H1 (cell line): ENCODE results near the gene CLNS1A. TPM values are rescaled to one million over a fixed set of nuclear protein-coding genes. Genes with fewer than 3 reads are reported as not detected.

Source experiments
- CTCF ChIA-PET: fragments of 300-600 bp; sonication (Branson Sonifier 250); formaldehyde crosslinking; loops from one replicate; lab custom pipeline; 2021; ENCODE audit not compliant: partially characterized antibody; lab: Charles Lee
- POLR2A ChIA-PET: fragments of 300-600 bp; sonication (Branson Sonifier 250); formaldehyde crosslinking; loops from one replicate; lab custom pipeline; 2021; ENCODE audit warnings: inconsistent platforms; ENCODE audit not compliant: partially characterized antibody; lab: Charles Lee
- DNase-seq, 2 experiments: peaks; one replicate each; pipeline versions ENCODE4 v3.0.0 to v3.0.0-alpha.2; 2010 to 2022; ENCODE audit warnings: low spot score in 2 of 2, low read depth in 1 of 2, mixed read lengths in 1 of 2
- FAIRE-seq: peaks from 2 replicates; lab custom pipeline; 2011; peaks lifted over from hg19 to GRCh38; lab: Jason Lieb, UNC
- H2AFZ ChIP-seq: 2 replicates; pipeline ENCODE4 v1.8.1; 2012; ENCODE audit warnings: low read length, inconsistent platforms
- H2AK5ac ChIP-seq: 2 replicates; pipeline ENCODE4 v1.6.1; 2013; ENCODE audit warnings: low read depth, low read length
- H2BK120ac ChIP-seq: replicated peaks from 2 replicates; pipeline ENCODE3; 2013; ENCODE audit warnings: low read depth, low read length, inconsistent platforms
- H2BK12ac ChIP-seq: 2 replicates; pipeline ENCODE4 v1.6.1; 2013; ENCODE audit warnings: low read depth, low read length
- H2BK15ac ChIP-seq: 2 replicates; pipeline ENCODE4 v1.6.1; 2013; ENCODE audit warnings: low read length
- H2BK20ac ChIP-seq: 2 replicates; pipeline ENCODE4 v1.6.1; 2013; ENCODE audit warnings: low read length
- H2BK5ac ChIP-seq: 2 replicates; pipeline ENCODE4 v1.6.1; 2013; ENCODE audit warnings: low read depth, low read length
- H3K14ac ChIP-seq: 2 replicates; pipeline ENCODE4 v1.6.1; 2013; ENCODE audit warnings: inconsistent platforms; ENCODE audit not compliant: insufficient read length
- H3K18ac ChIP-seq: 2 replicates; pipeline ENCODE4 v1.6.1; 2013; ENCODE audit warnings: low read length; ENCODE audit errors: extremely low read depth
- H3K23ac ChIP-seq: 2 replicates; pipeline ENCODE4 v1.6.1; 2013; ENCODE audit warnings: inconsistent platforms; ENCODE audit not compliant: insufficient read length
- H3K23me2 ChIP-seq: 2 replicates; pipeline ENCODE4 v1.6.1; 2013; ENCODE audit warnings: low read depth, low read length
- H3K27ac ChIP-seq: 2 replicates; pipeline ENCODE4 v1.6.1; 2011; ENCODE audit warnings: low read depth, low read length, inconsistent platforms
- H3K27me3 ChIP-seq, 4 experiments: replicated peaks in 1 of 4; 1 replicate in 1 of 4; 2 replicates in 3 of 4; pipeline versions ENCODE4 v1.6.1 to v1.8.1; 2011 to 2013; ENCODE audit warnings: low read length in 3 of 4, mild to moderate bottlenecking in 3 of 4, inconsistent platforms in 2 of 4, mixed read lengths in 2 of 4, moderate library complexity in 1 of 4; ENCODE audit not compliant: control insufficient read depth in 3 of 4, insufficient read depth in 3 of 4; ENCODE audit errors: extremely low read depth in 1 of 4
- H3K36me3 ChIP-seq, 4 experiments: 2 replicates each; pipeline versions ENCODE4 v1.6.1 to v1.8.1; 2011 to 2013; ENCODE audit warnings: mild to moderate bottlenecking in 4 of 4, low read length in 3 of 4, moderate library complexity in 2 of 4, control low read depth in 1 of 4, inconsistent platforms in 1 of 4; ENCODE audit not compliant: insufficient read depth in 4 of 4, control insufficient read depth in 2 of 4
- H3K4ac ChIP-seq: replicated peaks from 2 replicates; pipeline ENCODE3; 2013; ENCODE audit warnings: low read length, low read depth, mixed read lengths, inconsistent platforms; ENCODE audit not compliant: insufficient read length
- H3K4me1 ChIP-seq, 4 experiments: replicated peaks in 1 of 4; 1 replicate in 1 of 4; 2 replicates in 3 of 4; pipeline versions ENCODE4 v1.6.1 to v1.8.1; 2011 to 2013; ENCODE audit warnings: low read length in 3 of 4, inconsistent platforms in 2 of 4, mixed read lengths in 1 of 4; ENCODE audit not compliant: insufficient read depth in 4 of 4, control insufficient read depth in 3 of 4
- H3K4me2 ChIP-seq, 2 experiments: 2 replicates each; pipeline versions ENCODE4 v1.6.1 to v1.8.1; 2011 to 2013; ENCODE audit warnings: low read depth in 2 of 2, low read length in 2 of 2, control low read depth in 1 of 2, inconsistent platforms in 1 of 2, mild to moderate bottlenecking in 1 of 2; ENCODE audit not compliant: insufficient read depth in 1 of 2
- H3K4me3 ChIP-seq, 4 experiments: fragments of 200-600, 300-600 bp in 1 of 4; sonication (generic), shearing (Covaris generic), sonication (Bioruptor Twin) in 1 of 4; 2 replicates each; pipeline versions ENCODE4 v1.5.1 to v1.8.1; 2011 to 2016; ENCODE audit warnings: low read length in 4 of 4, low read depth in 3 of 4, control low read depth in 2 of 4, inconsistent platforms in 2 of 4, mild to moderate bottlenecking in 2 of 4, mixed read lengths in 1 of 4, moderate library complexity in 1 of 4; ENCODE audit not compliant: insufficient read depth in 2 of 4; ENCODE audit errors: extremely low read depth in 1 of 4
- H3K56ac ChIP-seq: replicated peaks from 2 replicates; pipeline ENCODE3; 2013; ENCODE audit warnings: low read depth, mild to moderate bottlenecking, mixed read lengths, low read length, inconsistent platforms; ENCODE audit not compliant: insufficient read length
- H3K79me1 ChIP-seq: 2 replicates; pipeline ENCODE4 v1.6.1; 2013; ENCODE audit warnings: low read depth, low read length, control low read depth
- H3K79me2 ChIP-seq, 2 experiments: 2 replicates each; pipeline versions ENCODE4 v1.6.1 to v1.8.1; 2012 to 2013; ENCODE audit warnings: low read length in 2 of 2, mild to moderate bottlenecking in 2 of 2, inconsistent platforms in 1 of 2; ENCODE audit not compliant: insufficient read depth in 2 of 2, control insufficient read depth in 1 of 2
- H3K9ac ChIP-seq, 4 experiments: replicated peaks in 1 of 4; 1 replicate in 1 of 4; 2 replicates in 3 of 4; pipeline versions ENCODE4 v1.6.1 to v1.8.1; 2011 to 2013; ENCODE audit warnings: low read depth in 3 of 4, low read length in 3 of 4, control low read depth in 2 of 4, mild to moderate bottlenecking in 2 of 4, moderate library complexity in 2 of 4, inconsistent platforms in 1 of 4; ENCODE audit errors: extremely low read depth in 1 of 4
- H3K9me3 ChIP-seq, 2 experiments: 2 replicates each; pipeline versions ENCODE4 v1.6.1 to v1.8.1; 2012 to 2013; ENCODE audit warnings: mild to moderate bottlenecking in 2 of 2, moderate library complexity in 2 of 2, control low read depth in 1 of 2, inconsistent platforms in 1 of 2, low read depth in 1 of 2, low read length in 1 of 2, mixed read lengths in 1 of 2; ENCODE audit not compliant: insufficient read depth in 2 of 2
- H4K20me1 ChIP-seq, 2 experiments: replicated peaks in 1 of 2; 2 replicates each; pipeline versions ENCODE3 to v1.8.1; 2011 to 2013; ENCODE audit warnings: inconsistent platforms in 2 of 2, low read length in 2 of 2, mild to moderate bottlenecking in 1 of 2; ENCODE audit not compliant: insufficient read depth in 2 of 2, control insufficient read depth in 1 of 2
- H4K5ac ChIP-seq: 2 replicates; pipeline ENCODE4 v1.6.1; 2013; ENCODE audit warnings: low read length, low read depth, mixed read lengths, inconsistent platforms; ENCODE audit not compliant: insufficient read length
- H4K8ac ChIP-seq: 2 replicates; pipeline ENCODE4 v1.8.0; 2013; ENCODE audit warnings: mild to moderate bottlenecking, moderate library complexity, low read length, inconsistent platforms; ENCODE audit not compliant: insufficient read depth; ENCODE audit errors: extremely low read depth
- H4K91ac ChIP-seq: replicated peaks from 2 replicates; pipeline ENCODE3; 2013; ENCODE audit warnings: low read length, mixed read lengths, inconsistent platforms; ENCODE audit not compliant: insufficient read length
- CHD1 ChIP-seq: IDR thresholded peaks from 2 replicates; pipeline ENCODE4 v1.6.1; 2012; ENCODE audit warnings: low read depth, low read length, improper control_type of control experiment
- CHD2 ChIP-seq: IDR thresholded peaks from 2 replicates; pipeline ENCODE4 v1.6.1; 2012; ENCODE audit warnings: low read length, improper control_type of control experiment
- CTBP2 ChIP-seq: IDR thresholded peaks from 2 replicates; pipeline ENCODE4 v1.7.0; 2011; ENCODE audit warnings: borderline replicate concordance, mild to moderate bottlenecking, moderate library complexity, mixed read lengths, low read length; ENCODE audit not compliant: insufficient read depth, insufficient read length
- GABPA ChIP-seq: IDR thresholded peaks from 2 replicates; pipeline ENCODE4 v1.6.1; 2011; ENCODE audit warnings: mild to moderate bottlenecking, low read length, moderate library complexity, borderline replicate concordance; ENCODE audit not compliant: insufficient read depth
- GTF2F1 ChIP-seq: IDR thresholded peaks from 2 replicates; pipeline ENCODE4 v1.6.1; 2012; ENCODE audit warnings: low read depth, low read length, improper control_type of control experiment, borderline replicate concordance
- JUND ChIP-seq: IDR thresholded peaks from 2 replicates; pipeline ENCODE4 v1.6.1; 2011; ENCODE audit warnings: mild to moderate bottlenecking, improper control_type of control experiment, low read length
- KDM4A ChIP-seq: IDR thresholded peaks from one replicate; pipeline ENCODE4 v1.7.1; 2012; ENCODE audit warnings: low read depth, mild to moderate bottlenecking, moderate library complexity, low read length, inconsistent platforms; ENCODE audit not compliant: severe bottlenecking
- KDM5A ChIP-seq: fragments of 200-600 bp; IDR thresholded peaks from 2 replicates; pipeline ENCODE4 v1.7.1; 2012; ENCODE audit warnings: mild to moderate bottlenecking, low read length, inconsistent platforms, mixed read lengths
- NRF1 ChIP-seq: IDR thresholded peaks from 2 replicates; pipeline ENCODE4 v1.6.1; 2011; ENCODE audit warnings: mild to moderate bottlenecking, low read depth, low read length, improper control_type of control experiment
- RAD21 ChIP-seq, 2 experiments: IDR thresholded peaks in 1 of 2; conservative IDR thresholded peaks in 1 of 2; 2 replicates each; pipeline ENCODE4 v1.6.1; 2011; ENCODE audit warnings: low read depth in 2 of 2, low read length in 2 of 2, improper control_type of control experiment in 1 of 2, inconsistent platforms in 1 of 2, mild to moderate bottlenecking in 1 of 2, moderate library complexity in 1 of 2
- RFX5 ChIP-seq: IDR thresholded peaks from 2 replicates; pipeline ENCODE4 v1.6.1; 2011; ENCODE audit warnings: low read depth, low read length, improper control_type of control experiment, borderline replicate concordance
- SIX5 ChIP-seq: IDR thresholded peaks from 2 replicates; pipeline ENCODE4 v1.6.1; 2011; ENCODE audit warnings: mild to moderate bottlenecking, low read depth, low read length
- TAF1 ChIP-seq: IDR thresholded peaks from 2 replicates; pipeline ENCODE4 v1.6.1; 2011; ENCODE audit warnings: mild to moderate bottlenecking, low read depth, low read length
- TBP ChIP-seq: IDR thresholded peaks from 2 replicates; pipeline ENCODE4 v1.6.1; 2011; ENCODE audit warnings: low read depth, low read length, improper control_type of control experiment
- TCF12 ChIP-seq: IDR thresholded peaks from 2 replicates; pipeline ENCODE4 v1.6.1; 2011; ENCODE audit warnings: low read depth, mild to moderate bottlenecking, low read length
- ZNF274 ChIP-seq: IDR thresholded peaks from 2 replicates; pipeline ENCODE4 v1.7.0; 2012; ENCODE audit warnings: low read length, borderline replicate concordance; ENCODE audit errors: extremely low read depth
- WGBS, 2 experiments: shearing (Covaris generic) in 1 of 2; methylation state at CpG; one replicate each; pipeline versions ENCODE4 v1.1.6 to v1.1.7; 2013 to 2015; ENCODE audit warnings: low lambda C conversion rate in 2 of 2, mixed read lengths in 2 of 2, inconsistent platforms in 1 of 2, low coverage in 1 of 2, missing lambda C conversion rate in 1 of 2; ENCODE audit not compliant: insufficient replicate concordance in 2 of 2, insufficient coverage in 1 of 2, insufficient read length in 1 of 2; ENCODE audit errors: extremely low coverage in 1 of 2, missing lambda C conversion rate in 1 of 2; 5-methylcytosine and 5-hydroxymethylcytosine counted together
- polyA plus RNA-seq, 7 experiments: library from polyadenylated mRNA; depleted of rRNA in 3 of 7; stranded (reverse) in 5 of 7; unstranded in 2 of 7; fragments of >200 nt in 5 of 7; fragments of 200-250 nt in 2 of 7; gene quantifications; 1 replicate in 5 of 7; 2 replicates in 1 of 7; 4 replicates in 1 of 7; pipeline versions ENCODE4 v1.2.1 to v1.2.3, GENCODE V29; 2011 to 2013; ENCODE audit warnings: missing spikeins in 2 of 7, mixed read lengths in 2 of 7
- total RNA-seq: library from RNA; stranded (reverse); fragmentation: NEBNext Ultra II Directional; extraction: Animal tissue kit (Norgen Biotek cat#: 25700); gene quantifications from 2 replicates; pipeline ENCODE4 v1.2.1, GENCODE V29; 2021

CLNS1A gene
- total and polyA plus RNA-seq, 2 of the 8 experiments (the other 6 are each of a cell fraction or from before 2014, with no cell fraction given) = 136 to 177 TPM

DNA sequence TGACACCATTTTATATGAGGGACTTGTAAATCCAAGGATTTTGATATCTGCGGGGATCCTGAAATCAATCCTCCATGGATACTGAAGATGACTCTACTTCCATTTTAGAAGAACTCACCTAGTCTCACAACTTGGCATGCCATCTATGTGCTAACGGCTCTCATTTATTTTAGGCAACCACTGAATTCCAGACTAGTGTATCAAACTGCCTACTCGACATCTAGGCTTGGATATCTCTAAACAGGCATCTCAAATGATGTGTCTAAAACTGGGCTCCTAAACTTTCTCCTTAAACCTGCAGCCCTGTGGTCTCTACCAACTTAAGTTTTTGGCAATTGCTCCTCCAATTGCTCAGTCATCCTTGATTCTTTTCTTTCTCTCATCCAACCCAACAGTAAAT is 31.2 kb upstream of the CLNS1A start:
- DNase-seq = no peak
- Histone ChIP-seq H3K56ac (no peak overlapping the region), H3K79me2 (no peaks in the 10 kb centered on the region), H2BK5ac (no peak overlapping the region), H3K79me1 (no peaks in the 10 kb centered on the region), H2AK5ac (no peak overlapping the region), H3K18ac (no peak overlapping the region), H2AFZ (no peak overlapping the region), H2BK15ac (no peak overlapping the region), H2BK12ac (no peak overlapping the region), H3K14ac (no peak overlapping the region), H3K27ac (no peak overlapping the region), H3K4me3 (no peak overlapping the region), H3K4ac (no peak overlapping the region), H3K36me3 (peaks cover 18 to 66% (median 43%) of the 10 kb centered on the region in 4 experiments), H3K4me2 (no peak overlapping the region), H4K8ac (no peak overlapping the region), H2BK20ac (no peak overlapping the region), H3K4me1 (no peaks in the 10 kb centered on the region), H4K20me1 (no peaks in the 10 kb centered on the region), H3K23ac (no peak overlapping the region), H3K9me3 (no peaks in the 10 kb centered on the region), H3K23me2 (no peaks in the 10 kb centered on the region), H4K91ac (no peak overlapping the region), H3K27me3 (no peaks in the 10 kb centered on the region), H4K5ac (no peak overlapping the region), H2BK120ac (no peak overlapping the region), H3K9ac (no peak overlapping the region)
- POLR2A ChIA-PET = no interaction called here
- 88% methylated on average over 3 of the region's 3 CpGs; no CpG with 5 or more reads in 1 of the 2 experiments for WGBS, 2 experiments
- CTCF ChIA-PET = no interaction called here
- no peak for FAIRE-seq
- TF ChIP-seq SIX5 = no peak
- no peak for TF ChIP-seq JUND
- TF ChIP-seq CHD2 = no peak
- no peak for TF ChIP-seq GTF2F1
- no peak for TF ChIP-seq TBP
- no peak for TF ChIP-seq KDM4A
- TF ChIP-seq CHD1 = no peak
- no peak for TF ChIP-seq TAF1
- TF ChIP-seq RFX5 = no peak
- TF ChIP-seq RAD21 (IDR thresholded peaks at IDR 0.05 in 1 of 2, conservative IDR thresholded peaks at IDR 0.05 in 1 of 2; ENCODE audit: low read depth in 2 of 2, low read length in 2 of 2) = no peak
- no peak for TF ChIP-seq GABPA
- no peak for TF ChIP-seq ZNF274
- TF ChIP-seq TCF12 = no peak
- no peak for TF ChIP-seq KDM5A
- no peak for TF ChIP-seq CTBP2
- no peak for TF ChIP-seq NRF1
